PFSK-1 (cell line): ENCODE data around the gene FAM120B.

Experiments
- FOXP2 ChIP-seq: optimal IDR thresholded peaks from 2 replicates; pipeline ENCODE3; 2011; ENCODE audit warnings: borderline replicate concordance, control low read depth, inconsistent platforms; ENCODE audit not compliant: insufficient read depth; ENCODE audit errors: extremely low read length, extremely low read depth
- POLR2AphosphoS5 ChIP-seq: IDR thresholded peaks from 2 replicates; pipeline ENCODE4 v1.6.1; 2012; ENCODE audit warnings: low read depth, mild to moderate bottlenecking, control low read depth, low read length, moderate library complexity
- SIN3A ChIP-seq: IDR thresholded peaks from 2 replicates; pipeline ENCODE4 v1.6.1; 2012; ENCODE audit warnings: mild to moderate bottlenecking, low read length, moderate library complexity, borderline replicate concordance; ENCODE audit not compliant: insufficient read depth
- TAF1 ChIP-seq: IDR thresholded peaks from 2 replicates; pipeline ENCODE4 v1.6.1; 2012; ENCODE audit warnings: low read length, control low read depth, borderline replicate concordance; ENCODE audit not compliant: insufficient read depth
- TF ChIP-seq, protein P1 (sequence below), 2 experiments: IDR thresholded peaks; 2 replicates each; pipeline versions ENCODE4 v1.6.1 to v1.8.0; 2011 to 2012; ENCODE audit warnings: low read depth in 2 of 2, low read length in 2 of 2, control low read depth in 1 of 2, inconsistent platforms in 1 of 2, mild to moderate bottlenecking in 1 of 2, moderate library complexity in 1 of 2; ENCODE audit not compliant: insufficient read depth in 1 of 2

The FAM120B gene

DNA sequence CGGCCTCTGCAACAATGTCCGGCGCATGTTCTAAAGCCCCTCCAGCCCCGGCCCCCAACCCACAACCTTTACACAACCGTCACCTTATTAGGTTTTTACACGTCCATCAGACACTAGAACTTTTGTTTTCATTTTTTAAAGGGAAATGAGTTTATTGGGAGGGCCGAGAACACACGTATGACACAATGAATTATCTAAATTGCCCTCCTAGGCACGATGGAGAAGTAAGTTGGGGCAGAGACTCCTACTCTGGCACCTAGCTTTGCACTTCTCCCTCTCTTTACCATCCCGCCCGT is 14.5 kb upstream of the FAM120B start:
- TF ChIP-seq SIN3A (no peak), TAF1 (no peak), FOXP2 (no peak), POLR2AphosphoS5 (no peak)
- TF ChIP-seq, protein P1, sequence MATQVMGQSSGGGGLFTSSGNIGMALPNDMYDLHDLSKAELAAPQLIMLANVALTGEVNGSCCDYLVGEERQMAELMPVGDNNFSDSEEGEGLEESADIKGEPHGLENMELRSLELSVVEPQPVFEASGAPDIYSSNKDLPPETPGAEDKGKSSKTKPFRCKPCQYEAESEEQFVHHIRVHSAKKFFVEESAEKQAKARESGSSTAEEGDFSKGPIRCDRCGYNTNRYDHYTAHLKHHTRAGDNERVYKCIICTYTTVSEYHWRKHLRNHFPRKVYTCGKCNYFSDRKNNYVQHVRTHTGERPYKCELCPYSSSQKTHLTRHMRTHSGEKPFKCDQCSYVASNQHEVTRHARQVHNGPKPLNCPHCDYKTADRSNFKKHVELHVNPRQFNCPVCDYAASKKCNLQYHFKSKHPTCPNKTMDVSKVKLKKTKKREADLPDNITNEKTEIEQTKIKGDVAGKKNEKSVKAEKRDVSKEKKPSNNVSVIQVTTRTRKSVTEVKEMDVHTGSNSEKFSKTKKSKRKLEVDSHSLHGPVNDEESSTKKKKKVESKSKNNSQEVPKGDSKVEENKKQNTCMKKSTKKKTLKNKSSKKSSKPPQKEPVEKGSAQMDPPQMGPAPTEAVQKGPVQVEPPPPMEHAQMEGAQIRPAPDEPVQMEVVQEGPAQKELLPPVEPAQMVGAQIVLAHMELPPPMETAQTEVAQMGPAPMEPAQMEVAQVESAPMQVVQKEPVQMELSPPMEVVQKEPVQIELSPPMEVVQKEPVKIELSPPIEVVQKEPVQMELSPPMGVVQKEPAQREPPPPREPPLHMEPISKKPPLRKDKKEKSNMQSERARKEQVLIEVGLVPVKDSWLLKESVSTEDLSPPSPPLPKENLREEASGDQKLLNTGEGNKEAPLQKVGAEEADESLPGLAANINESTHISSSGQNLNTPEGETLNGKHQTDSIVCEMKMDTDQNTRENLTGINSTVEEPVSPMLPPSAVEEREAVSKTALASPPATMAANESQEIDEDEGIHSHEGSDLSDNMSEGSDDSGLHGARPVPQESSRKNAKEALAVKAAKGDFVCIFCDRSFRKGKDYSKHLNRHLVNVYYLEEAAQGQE (IDR thresholded peaks at IDR 0.05; ENCODE audit: insufficient read depth in 1 of 2, low read depth in 2 of 2, low read length in 2 of 2), result no peak

DNA sequence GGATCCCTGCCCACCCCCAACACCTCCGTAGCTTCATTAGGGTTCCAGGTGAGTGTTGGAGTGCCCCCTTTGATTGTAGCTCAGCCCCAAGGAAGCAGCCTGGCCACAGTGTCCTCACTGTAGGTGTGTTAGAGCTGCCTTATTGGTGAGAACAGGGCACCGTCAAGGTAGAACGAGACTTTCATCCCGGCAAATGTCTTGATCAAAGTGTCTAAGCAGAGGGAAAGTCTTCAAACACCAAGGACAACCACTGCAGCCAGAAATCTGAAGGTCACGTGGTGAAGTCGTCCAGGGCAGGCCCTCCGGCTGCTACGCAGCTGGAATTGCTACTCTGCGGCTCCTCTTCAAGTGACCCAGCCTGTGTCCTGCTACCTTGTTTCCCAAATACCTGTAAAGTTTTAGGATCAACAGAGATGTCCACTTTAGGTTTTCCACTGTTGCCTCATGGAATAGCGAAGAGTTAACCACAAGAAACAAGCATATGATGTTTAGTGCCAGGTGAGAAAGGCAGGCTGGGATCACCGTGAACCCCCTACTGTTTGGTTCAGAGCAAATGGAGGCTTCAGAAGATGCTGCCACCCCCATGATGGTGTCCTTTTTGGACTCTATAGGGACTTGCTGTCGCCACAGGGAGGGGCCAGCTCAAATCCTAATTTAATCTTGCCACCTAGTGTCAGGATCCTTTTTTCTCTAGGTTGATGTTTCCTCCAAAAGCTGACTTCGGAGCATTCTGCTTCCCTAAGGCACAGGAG is 14.0 kb upstream of the FAM120B start:
- TF ChIP-seq, protein P1 (IDR thresholded peaks at IDR 0.05; ENCODE audit: insufficient read depth in 1 of 2, low read depth in 2 of 2, low read length in 2 of 2), result no peak
- TF ChIP-seq SIN3A (no peak), FOXP2 (no peak), POLR2AphosphoS5 (no peak)

DNA sequence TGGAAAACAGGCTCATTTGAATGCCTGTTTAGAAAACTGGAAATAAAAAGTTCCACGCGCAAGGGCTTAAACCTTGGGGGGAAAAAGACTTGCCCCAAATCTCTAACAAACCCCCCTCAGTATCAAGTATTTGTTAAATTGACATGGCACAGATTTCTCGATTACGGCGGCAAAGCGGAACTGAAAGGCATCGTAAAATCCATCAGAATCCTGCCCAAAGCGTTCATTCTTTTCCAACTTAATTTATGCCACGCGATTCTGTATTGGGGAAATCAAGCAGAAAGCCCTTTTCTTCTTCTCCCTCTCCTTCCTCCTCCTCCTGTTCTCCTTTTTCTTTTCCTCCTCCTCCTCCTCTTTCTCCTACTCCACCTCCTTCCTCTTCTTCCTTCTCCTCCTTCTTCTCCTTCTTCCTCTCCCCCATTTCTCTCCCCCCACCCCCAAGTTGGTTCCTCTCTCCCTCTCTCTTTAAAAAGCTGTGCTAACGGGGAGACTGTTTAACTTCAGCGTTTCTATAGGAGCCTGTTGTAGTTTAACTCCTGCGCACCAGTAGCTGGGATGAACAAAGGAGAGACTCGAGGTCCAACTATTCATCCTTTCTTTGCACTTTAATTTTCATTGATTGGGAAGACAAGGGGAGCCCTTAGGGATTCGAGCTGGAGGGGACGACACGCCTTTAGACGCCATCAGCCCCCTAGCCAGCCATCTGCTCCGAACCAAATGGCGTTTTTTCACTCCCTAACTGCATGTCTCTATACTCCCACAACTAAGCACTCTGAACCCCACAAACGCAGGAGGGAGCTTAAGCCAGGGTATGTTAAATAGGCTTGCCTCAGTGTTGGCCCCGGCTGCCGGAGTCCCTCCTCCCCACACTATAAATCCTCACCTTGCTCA is 13.0 kb upstream of the FAM120B start:
- TF ChIP-seq FOXP2 (no peak), TAF1 (no peak), SIN3A (no peak), POLR2AphosphoS5 (no peak)
- TF ChIP-seq, protein P1 (IDR thresholded peaks at IDR 0.05; ENCODE audit: insufficient read depth in 1 of 2, low read depth in 2 of 2, low read length in 2 of 2), result no peak

DNA sequence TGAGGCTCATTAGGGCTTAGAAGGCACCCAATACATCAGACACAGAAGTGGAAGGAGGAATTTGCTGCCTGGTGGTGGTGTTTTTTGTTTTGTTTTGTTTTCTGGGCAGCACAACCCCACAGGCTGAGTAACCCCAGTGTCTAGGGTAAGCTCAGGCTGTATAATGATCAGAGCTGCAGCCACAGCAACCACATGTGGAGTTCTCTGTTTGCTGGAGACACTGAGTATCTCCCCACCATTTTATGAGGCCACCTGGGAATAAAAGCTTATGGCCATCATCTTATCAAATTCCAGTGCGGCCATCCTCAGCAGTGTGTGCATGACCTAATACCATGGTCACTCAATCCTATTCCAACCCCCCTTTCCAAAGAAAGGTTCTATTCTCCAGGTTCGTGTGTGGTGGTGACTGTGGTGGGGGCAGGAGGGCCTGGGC is 12.2 kb upstream of the FAM120B start:
- TF ChIP-seq FOXP2 (no peak), SIN3A (no peak), TAF1 (no peak), POLR2AphosphoS5 (no peak)
- TF ChIP-seq, protein P1 (IDR thresholded peaks at IDR 0.05; ENCODE audit: insufficient read depth in 1 of 2, low read depth in 2 of 2, low read length in 2 of 2), result no peak
